ENCODE measurements around the gene HRH2.

DNA sequence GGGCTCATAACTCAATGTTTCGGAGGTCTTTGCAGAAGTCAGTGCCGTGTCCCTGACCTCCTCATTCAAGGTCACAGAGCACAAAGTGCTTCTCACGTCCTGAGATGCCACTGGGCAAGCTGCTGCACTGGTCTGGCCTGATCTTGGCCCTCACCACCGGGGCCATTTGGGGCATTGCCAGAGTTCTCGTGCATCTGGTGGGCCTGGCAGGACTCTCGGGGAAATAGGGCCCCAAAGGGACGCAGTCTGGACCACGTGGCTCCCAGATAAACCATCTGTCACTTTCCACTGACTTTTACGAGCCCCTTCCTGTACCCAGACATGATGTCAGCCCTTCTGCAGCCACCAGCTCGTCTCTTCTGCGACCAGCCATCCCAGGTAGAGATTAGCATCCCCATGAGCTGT, 54.8 kb downstream of the HRH2 start:
- TF ChIP-seq SIN3A (IDR thresholded peaks at IDR 0.05; ENCODE audit: borderline replicate concordance, insufficient read depth, low read length): no peak
- no peak for TF ChIP-seq TAF1 (IDR thresholded peaks at IDR 0.05; ENCODE audit: borderline replicate concordance, insufficient read depth, low read length)
- TF ChIP-seq POLR2AphosphoS5 (IDR thresholded peaks at IDR 0.05; ENCODE audit: low read depth, low read length): no peak
- no peak for TF ChIP-seq REST (IDR thresholded peaks at IDR 0.05; ENCODE audit: insufficient read depth in 1 of 2, low read depth in 2 of 2, low read length in 2 of 2)
